GM19468 (cell line): ENCODE measurements around the gene ATP10A.
"Not testable (repeated sequence)": the region's sequence is repeated elsewhere in the genome, so short reads cannot be mapped to it uniquely, and the experiment has no call there.

ENCODE experiments used
- ATAC-seq: cut with Tn5 transposase; IDR thresholded peaks from one replicate; pipeline ENCODE4 v1.9.1; 2021; ENCODE audit warnings: mild to moderate bottlenecking, moderate library complexity, moderate number of reproducible peaks; ENCODE audit not compliant: unreplicated experiment; ENCODE audit errors: extremely low read depth

The ATP10A gene

GRCh38 chr15:25673972-25674371 is 189.2 kb downstream of the ATP10A start:
- no peak for ATAC-seq

GRCh38 chr15:25673351-25673750 is 189.8 kb downstream of the ATP10A start:
- no peak for ATAC-seq

- no peak for ATAC-seq
Measured at GRCh38 chr15:25671132-25671531, 192.0 kb downstream of the ATP10A start.

- ATAC-seq = no peak
Measured at GRCh38 chr15:25670621-25671020, 192.5 kb downstream of the ATP10A start.

- ATAC-seq = no peak
Measured at GRCh38 chr15:25670025-25670554, 193.0 kb downstream of the ATP10A start.

- ATAC-seq = no peak
Measured at GRCh38 chr15:25668901-25669300, 194.2 kb downstream of the ATP10A start.

GRCh38 chr15:25668236-25668795 is 194.8 kb downstream of the ATP10A start:
- ATAC-seq = no peak

- no peak for ATAC-seq
Measured at GRCh38 chr15:25667829-25668228, 195.3 kb downstream of the ATP10A start.

GRCh38 chr15:25665913-25666312 is 197.2 kb downstream of the ATP10A start:
- ATAC-seq = no peak

GRCh38 chr15:25664761-25665160 is 198.4 kb downstream of the ATP10A start:
- no peak for ATAC-seq

GRCh38 chr15:25663515-25663914 is 199.6 kb downstream of the ATP10A start:
- no peak for ATAC-seq

- no peak for ATAC-seq
Measured at GRCh38 chr15:25661898-25662297, 201.2 kb downstream of the ATP10A start.

GRCh38 chr15:25659251-25659650 is 203.9 kb downstream of the ATP10A start:
- ATAC-seq = no peak

GRCh38 chr15:25658560-25658959 is 204.6 kb downstream of the ATP10A start:
- ATAC-seq = no peak

- no peak for ATAC-seq
Measured at GRCh38 chr15:25655207-25655948, 207.7 kb downstream of the ATP10A start.

GRCh38 chr15:25653371-25653770 is 209.8 kb downstream of the ATP10A start:
- ATAC-seq = no peak

GRCh38 chr15:25652704-25653103 is 210.4 kb downstream of the ATP10A start:
- ATAC-seq = no peak

GRCh38 chr15:25649390-25649789 is 213.7 kb downstream of the ATP10A start:
- no peak for ATAC-seq

GRCh38 chr15:25643120-25643519 is 220.0 kb downstream of the ATP10A start:
- no peak for ATAC-seq

GRCh38 chr15:25641762-25642161 is 221.4 kb downstream of the ATP10A start:
- ATAC-seq = no peak

- ATAC-seq = no peak
Measured at GRCh38 chr15:25641361-25641760, 221.8 kb downstream of the ATP10A start.

GRCh38 chr15:25640959-25641358 is 222.2 kb downstream of the ATP10A start:
- not testable (repeated sequence) for ATAC-seq
